Measurements from ENCODE around the gene ABCC4. TPM values are rescaled to one million over a fixed set of nuclear protein-coding genes. Genes with fewer than 3 reads are reported as not detected.

The ABCC4 gene
- polyA plus RNA-seq, 4 donors: 19.8 to 21.7 (median 20.6) TPM

DNA sequence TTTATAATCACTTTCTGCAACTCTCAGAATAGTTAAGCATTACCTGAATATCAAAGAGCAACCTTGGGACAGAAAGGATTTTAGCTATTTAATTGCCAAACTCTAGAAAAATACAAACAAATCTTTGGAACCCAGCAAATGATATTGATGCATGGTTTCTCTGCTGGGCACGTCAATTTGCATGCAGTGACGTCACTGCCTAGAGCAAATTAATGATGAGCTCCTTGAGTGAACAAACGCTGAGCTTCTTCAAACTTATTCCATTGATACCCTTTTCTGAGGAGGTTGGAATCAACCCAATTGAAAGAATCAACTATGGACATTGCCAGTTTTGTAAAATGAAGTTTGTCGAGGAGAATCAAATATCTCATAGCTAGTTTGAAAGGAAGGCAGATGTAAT is 329.0 kb downstream of the ABCC4 start:
- no peak for DNase-seq (ENCODE audit: low read depth in 4 of 4, low spot score in 2 of 4)
